MM.1S (cell line): ENCODE data around the gene MRPL53.

Source experiments
- DNase-seq: peaks from one replicate; pipeline ENCODE4 v3.0.0-alpha.2; 2015
- H2AFZ ChIP-seq: fragments of 300-600 bp; sonication (generic); 2 replicates; pipeline ENCODE4 v1.6.0; 2016; ENCODE audit warnings: antibody characterized with exemption, low read length
- H3F3A ChIP-seq: fragments of 300-600 bp; sonication (generic); 2 replicates; pipeline ENCODE4 v1.6.1; 2016; ENCODE audit warnings: mild to moderate bottlenecking, antibody characterized with exemption, low read length, moderate library complexity, mixed read lengths; ENCODE audit not compliant: insufficient read depth
- H3K27ac ChIP-seq: fragments of 300-600 bp; sonication (generic); 2 replicates; pipeline ENCODE4 v1.5.1; 2016; ENCODE audit warnings: mild to moderate bottlenecking, low read length
- H3K27me3 ChIP-seq: fragments of 300-600 bp; sonication (generic); replicated peaks from 2 replicates; pipeline ENCODE4 v1.6.0; 2016; ENCODE audit warnings: low read length; ENCODE audit not compliant: insufficient read depth
- H3K36me3 ChIP-seq: fragments of 300-600 bp; sonication (generic); replicated peaks from 2 replicates; pipeline ENCODE4 v1.6.1; 2016; ENCODE audit warnings: mild to moderate bottlenecking, low read length, mixed read lengths; ENCODE audit not compliant: insufficient read depth
- H3K4me1 ChIP-seq: fragments of 300-600 bp; sonication (generic); 2 replicates; pipeline ENCODE4 v1.6.1; 2016; ENCODE audit warnings: low read length, mixed read lengths
- H3K4me2 ChIP-seq: fragments of 300-600 bp; sonication (generic); 2 replicates; pipeline ENCODE4 v1.6.0; 2016; ENCODE audit warnings: low read depth, low read length
- H3K4me3 ChIP-seq: fragments of 300-600 bp; sonication (generic); 2 replicates; pipeline ENCODE4 v1.5.1; 2016; ENCODE audit warnings: low read length, mixed read lengths
- H3K79me2 ChIP-seq: fragments of 300-600 bp; sonication (generic); 2 replicates; pipeline ENCODE4 v1.6.1; 2016; ENCODE audit warnings: mixed run types, low read length, mixed read lengths
- H3K9ac ChIP-seq: fragments of 300-600 bp; sonication (generic); 2 replicates; pipeline ENCODE4 v1.6.1; 2016; ENCODE audit warnings: low read length, mixed read lengths
- H3K9me2 ChIP-seq: fragments of 300-600 bp; sonication (generic); replicated peaks from 2 replicates; pipeline ENCODE4 v1.6.1; 2016; ENCODE audit warnings: mild to moderate bottlenecking, low read length, mixed read lengths; ENCODE audit not compliant: insufficient read depth
- H3K9me3 ChIP-seq: fragments of 300-600 bp; sonication (generic); replicated peaks from 2 replicates; pipeline ENCODE4 v1.6.1; 2016; ENCODE audit warnings: mild to moderate bottlenecking, low read length, mixed read lengths; ENCODE audit not compliant: insufficient read depth
- H4K20me1 ChIP-seq: fragments of 300-600 bp; sonication (generic); 2 replicates; pipeline ENCODE4 v1.6.1; 2016; ENCODE audit warnings: mild to moderate bottlenecking, low read length, moderate library complexity, mixed read lengths; ENCODE audit not compliant: insufficient read depth
- CTCF ChIP-seq: fragments of 300-600 bp; sonication (generic); IDR thresholded peaks from 2 replicates; pipeline ENCODE4 v1.5.1; 2016; ENCODE audit warnings: antibody characterized with exemption, low read length, mixed read lengths
- EZH2 ChIP-seq: fragments of 300-600 bp; sonication (generic); optimal IDR thresholded peaks from 2 replicates; pipeline ENCODE3; 2017; ENCODE audit warnings: low read depth, mild to moderate bottlenecking, antibody characterized with exemption, low read length, mixed read lengths
- EZH2phosphoT487 ChIP-seq: fragments of 300-600 bp; sonication (generic); IDR thresholded peaks from 2 replicates; pipeline ENCODE4 v1.6.1; 2018; ENCODE audit warnings: antibody characterized with exemption, low read length

MRPL53 gene

GRCh38 chr2:74429487-74430451 lies 42.7 kb downstream of the MRPL53 start:
- no peak for DNase-seq
- no peaks in the 10 kb centered on the region for H3K9me2 ChIP-seq
- H3K27me3 ChIP-seq: no peaks in the 10 kb centered on the region
- H2AFZ ChIP-seq: no peak overlapping the region
- H4K20me1 ChIP-seq: no peaks in the 10 kb centered on the region
- H3K4me3 ChIP-seq: no peak overlapping the region
- H3K36me3 ChIP-seq: no peaks in the 10 kb centered on the region
- H3K9ac ChIP-seq: no peak overlapping the region
- H3K79me2 ChIP-seq: no peaks in the 10 kb centered on the region
- H3K9me3 ChIP-seq: no peaks in the 10 kb centered on the region
- no peaks in the 10 kb centered on the region for H3F3A ChIP-seq
- H3K27ac ChIP-seq: no peak overlapping the region
- H3K4me1 ChIP-seq: no peaks in the 10 kb centered on the region
- TF ChIP-seq CTCF (no peak), EZH2 (no peak), EZH2phosphoT487 (no peak)
- no peak overlapping the region for H3K4me2 ChIP-seq

- H3F3A ChIP-seq: no peaks in the 10 kb centered on the region
- TF ChIP-seq EZH2phosphoT487 (no peak), CTCF (no peak), EZH2 (no peak)
- no peak overlapping the region for H3K4me2 ChIP-seq
- no peaks in the 10 kb centered on the region for H4K20me1 ChIP-seq
- H3K4me1 ChIP-seq: no peaks in the 10 kb centered on the region
- no peak for DNase-seq
- H3K9me2 ChIP-seq: no peaks in the 10 kb centered on the region
- H3K9ac ChIP-seq: no peak overlapping the region
- no peaks in the 10 kb centered on the region for H3K36me3 ChIP-seq
- no peaks in the 10 kb centered on the region for H3K79me2 ChIP-seq
- no peaks in the 10 kb centered on the region for H3K9me3 ChIP-seq
- no peak overlapping the region for H3K4me3 ChIP-seq
- H2AFZ ChIP-seq: no peak overlapping the region
- no peaks in the 10 kb centered on the region for H3K27me3 ChIP-seq
- no peak overlapping the region for H3K27ac ChIP-seq
Measured at GRCh38 chr2:74428675-74429074, 43.8 kb downstream of the MRPL53 start.

- no peak overlapping the region for H2AFZ ChIP-seq
- no peaks in the 10 kb centered on the region for H3K36me3 ChIP-seq
- no peak overlapping the region for H3K4me2 ChIP-seq
- H3K9me3 ChIP-seq: no peaks in the 10 kb centered on the region
- no peak overlapping the region for H3K4me3 ChIP-seq
- no peaks in the 10 kb centered on the region for H3K27me3 ChIP-seq
- no peak overlapping the region for H3K27ac ChIP-seq
- no peaks in the 10 kb centered on the region for H3K9me2 ChIP-seq
- no peak overlapping the region for H3K9ac ChIP-seq
- no peak for DNase-seq
- no peaks in the 10 kb centered on the region for H3K79me2 ChIP-seq
- no peaks in the 10 kb centered on the region for H3K4me1 ChIP-seq
- TF ChIP-seq EZH2phosphoT487 (no peak), EZH2 (no peak), CTCF (no peak)
- H4K20me1 ChIP-seq: no peaks in the 10 kb centered on the region
- no peaks in the 10 kb centered on the region for H3F3A ChIP-seq
Measured at GRCh38 chr2:74427551-74427950, 44.9 kb downstream of the MRPL53 start.
